NB4 (cell line): Measurements from ENCODE around the gene CMIP.

Experiments
- MYC ChIP-seq: IDR thresholded peaks from 2 replicates; pipeline ENCODE4 v1.6.1; 2011; ENCODE audit warnings: low read depth, low read length
- POLR2A ChIP-seq: IDR thresholded peaks from 2 replicates; pipeline ENCODE4 v1.6.1; 2011; ENCODE audit warnings: mild to moderate bottlenecking; ENCODE audit not compliant: insufficient read length; ENCODE audit errors: extremely low read depth
- TF ChIP-seq, protein P1 (sequence below): IDR thresholded peaks from one replicate; pipeline ENCODE4 v1.5.1; 2012; ENCODE audit warnings: low read depth, low read length

DNA sequence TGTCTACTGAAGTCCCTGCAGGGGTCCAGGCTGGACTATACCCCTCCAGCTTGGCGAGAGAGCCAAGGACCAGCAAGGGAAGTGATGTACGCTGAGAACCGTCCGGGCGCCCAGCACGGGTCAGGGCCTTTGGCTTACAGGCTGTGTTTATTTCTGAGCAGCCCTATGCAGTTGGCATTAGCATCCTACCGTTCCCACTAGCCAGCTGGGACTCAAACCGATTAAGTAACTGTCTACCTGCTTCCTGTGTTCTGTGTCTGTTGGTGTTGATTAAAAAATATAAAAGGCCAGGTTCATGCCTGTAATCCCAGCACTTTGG is 73.8 kb downstream of the CMIP start:
- TF ChIP-seq, protein P1, sequence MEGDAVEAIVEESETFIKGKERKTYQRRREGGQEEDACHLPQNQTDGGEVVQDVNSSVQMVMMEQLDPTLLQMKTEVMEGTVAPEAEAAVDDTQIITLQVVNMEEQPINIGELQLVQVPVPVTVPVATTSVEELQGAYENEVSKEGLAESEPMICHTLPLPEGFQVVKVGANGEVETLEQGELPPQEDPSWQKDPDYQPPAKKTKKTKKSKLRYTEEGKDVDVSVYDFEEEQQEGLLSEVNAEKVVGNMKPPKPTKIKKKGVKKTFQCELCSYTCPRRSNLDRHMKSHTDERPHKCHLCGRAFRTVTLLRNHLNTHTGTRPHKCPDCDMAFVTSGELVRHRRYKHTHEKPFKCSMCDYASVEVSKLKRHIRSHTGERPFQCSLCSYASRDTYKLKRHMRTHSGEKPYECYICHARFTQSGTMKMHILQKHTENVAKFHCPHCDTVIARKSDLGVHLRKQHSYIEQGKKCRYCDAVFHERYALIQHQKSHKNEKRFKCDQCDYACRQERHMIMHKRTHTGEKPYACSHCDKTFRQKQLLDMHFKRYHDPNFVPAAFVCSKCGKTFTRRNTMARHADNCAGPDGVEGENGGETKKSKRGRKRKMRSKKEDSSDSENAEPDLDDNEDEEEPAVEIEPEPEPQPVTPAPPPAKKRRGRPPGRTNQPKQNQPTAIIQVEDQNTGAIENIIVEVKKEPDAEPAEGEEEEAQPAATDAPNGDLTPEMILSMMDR, result no peak
- no peak for TF ChIP-seq MYC
- no peak for TF ChIP-seq POLR2A
